Measurements from ENCODE around the gene OPN1SW. TPM values are rescaled to one million over a fixed set of nuclear protein-coding genes. Genes with fewer than 3 reads are reported as not detected.

The OPN1SW gene
- total RNA-seq, 2 experiments from 2014 or later: not detected

GRCh38 chr7:128815289-128815942 lies 39.8 kb upstream of the OPN1SW start:
- Histone ChIP-seq H3K4me3 (ENCODE audit: low read length) (no peak overlapping the region), H3K27me3 (ENCODE audit: control insufficient read depth in 1 of 2, insufficient read depth in 2 of 2, low read length in 2 of 2) (no peaks in the 10 kb centered on the region), H3K36me3 (ENCODE audit: insufficient read depth, low read length) (no peaks in the 10 kb centered on the region), H3K9me3 (ENCODE audit: control insufficient read depth in 1 of 2, insufficient read depth in 1 of 2, low read length in 2 of 2) (no peaks in the 10 kb centered on the region), H3K4me1 (ENCODE audit: insufficient read depth, low read length) (no peaks in the 10 kb centered on the region), H3K27ac (ENCODE audit: low read depth in 1 of 2, low read length in 2 of 2) (no peak overlapping the region)
- H3K27ac Mint-ChIP-seq: no peak overlapping the region
- intact Hi-C loops (cut with DNase I, micrococcal nuclease): no loop called here
- no peak for DNase-seq
- H3K36me3 Mint-ChIP-seq (ENCODE audit: low read depth): no peaks in the 10 kb centered on the region
- no peak for TF ChIP-seq CTCF (IDR thresholded peaks at IDR 0.05)
- ChIA-PET POLR2A (no interaction called here), CTCF (no interaction called here)
- no peak overlapping the region for H3K4me3 Mint-ChIP-seq
- H3K9me3 Mint-ChIP-seq: no peaks in the 10 kb centered on the region
- H3K4me1 Mint-ChIP-seq (ENCODE audit: low read depth): peaks cover 9% of the 10 kb centered on the region
- ATAC-seq (ENCODE audit: poor library complexity): no peak
- H3K27me3 Mint-ChIP-seq: no peaks in the 10 kb centered on the region

GRCh38 chr7:128814499-128814898 lies 38.9 kb upstream of the OPN1SW start:
- Histone ChIP-seq H3K36me3 (ENCODE audit: insufficient read depth, low read length) (no peaks in the 10 kb centered on the region), H3K27ac (ENCODE audit: low read depth in 1 of 2, low read length in 2 of 2) (no peak overlapping the region), H3K9me3 (ENCODE audit: control insufficient read depth in 1 of 2, insufficient read depth in 1 of 2, low read length in 2 of 2) (no peaks in the 10 kb centered on the region), H3K4me3 (ENCODE audit: low read length) (no peak overlapping the region), H3K27me3 (ENCODE audit: control insufficient read depth in 1 of 2, insufficient read depth in 2 of 2, low read length in 2 of 2) (no peaks in the 10 kb centered on the region), H3K4me1 (ENCODE audit: insufficient read depth, low read length) (no peaks in the 10 kb centered on the region)
- CTCF ChIA-PET: no interaction called here
- DNase-seq (no peak), ATAC-seq (ENCODE audit: poor library complexity) (no peak)
- H3K27me3 Mint-ChIP-seq: no peaks in the 10 kb centered on the region
- no peak for TF ChIP-seq CTCF (IDR thresholded peaks at IDR 0.05)
- peaks cover under 1% of the 10 kb centered on the region for H3K4me1 Mint-ChIP-seq (ENCODE audit: low read depth)
- intact Hi-C loops (cut with DNase I, micrococcal nuclease): no loop called here
- POLR2A ChIA-PET: interaction anchor here (0.6 kb wide), 1 partner anchor 394 kb away, joined by 3 read pairs; no protein-coding TSS in a partner anchor
- no peak overlapping the region for H3K4me3 Mint-ChIP-seq
- H3K9me3 Mint-ChIP-seq: no peaks in the 10 kb centered on the region
- H3K27ac Mint-ChIP-seq: no peak overlapping the region
- H3K36me3 Mint-ChIP-seq (ENCODE audit: low read depth): no peaks in the 10 kb centered on the region

GRCh38 chr7:128812514-128813168 lies 37.0 kb upstream of the OPN1SW start:
- Mint-ChIP-seq H3K4me1 (ENCODE audit: low read depth) (no peaks in the 10 kb centered on the region), H3K36me3 (ENCODE audit: low read depth) (no peaks in the 10 kb centered on the region), H3K27ac (no peak overlapping the region), H3K27me3 (no peaks in the 10 kb centered on the region), H3K4me3 (no peak overlapping the region), H3K9me3 (no peaks in the 10 kb centered on the region)
- intact Hi-C loops (cut with DNase I, micrococcal nuclease): no loop called here
- Histone ChIP-seq H3K27ac (ENCODE audit: low read depth in 1 of 2, low read length in 2 of 2) (no peak overlapping the region), H3K4me3 (ENCODE audit: low read length) (no peak overlapping the region), H3K36me3 (ENCODE audit: insufficient read depth, low read length) (peaks cover 1% of the 10 kb centered on the region), H3K4me1 (ENCODE audit: insufficient read depth, low read length) (no peaks in the 10 kb centered on the region), H3K9me3 (ENCODE audit: control insufficient read depth in 1 of 2, insufficient read depth in 1 of 2, low read length in 2 of 2) (no peaks in the 10 kb centered on the region), H3K27me3 (ENCODE audit: control insufficient read depth in 1 of 2, insufficient read depth in 2 of 2, low read length in 2 of 2) (no peaks in the 10 kb centered on the region)
- CTCF ChIA-PET: no interaction called here
- POLR2A ChIA-PET: no interaction called here
- DNase-seq (no peak), ATAC-seq (ENCODE audit: poor library complexity) (no peak)
- no peak for TF ChIP-seq CTCF (IDR thresholded peaks at IDR 0.05)

Measured in CD4-positive, alpha-beta T cell (primary cell).